Spleen (tissue), 11 donors: ENCODE measurements around the gene CACNB3. TPM values are rescaled to one million over a fixed set of nuclear protein-coding genes. Genes with fewer than 3 reads are reported as not detected.

ENCODE experiments used
- DNase-seq: peaks from one replicate; pipeline ENCODE4 v3.0.0-alpha.2; 2020
- H3K27ac ChIP-seq, 8 donors: fragments of 200-600 bp; sonication (generic) in 7 of 8; 1 replicate in 4 of 8; 2 replicates in 4 of 8; pipeline versions ENCODE4 v1.5.0 to v1.8.0; 2016 to 2021; ENCODE audit warnings: inconsistent platforms in 4 of 8, mild to moderate bottlenecking in 4 of 8, moderate library complexity in 1 of 8
- H3K27me3 ChIP-seq, 7 donors: fragments of 200-600 bp; sonication (generic) in 6 of 7; replicated peaks in 1 of 7; 1 replicate in 4 of 7; 2 replicates in 3 of 7; pipeline versions ENCODE4 v1.5.0 to v1.8.0; 2016 to 2021; ENCODE audit warnings: inconsistent platforms in 3 of 7, mild to moderate bottlenecking in 1 of 7
- H3K36me3 ChIP-seq, 6 donors: fragments of 200-600 bp; sonication (generic) in 5 of 6; 1 replicate in 4 of 6; 2 replicates in 2 of 6; pipeline versions ENCODE4 v1.5.0 to v1.8.0; 2016 to 2021; ENCODE audit warnings: inconsistent platforms in 2 of 6
- H3K4me1 ChIP-seq, 6 donors: fragments of 200-600 bp; sonication (generic) in 5 of 6; 1 replicate in 3 of 6; 2 replicates in 3 of 6; pipeline versions ENCODE4 v1.5.0 to v1.8.0; 2016 to 2021; ENCODE audit warnings: inconsistent platforms in 3 of 6
- H3K4me3 ChIP-seq, 8 donors: fragments of 200-600 bp; sonication (generic) in 7 of 8; 1 replicate in 4 of 8; 2 replicates in 4 of 8; pipeline versions ENCODE4 v1.5.0 to v1.8.0; 2016 to 2021; ENCODE audit warnings: inconsistent platforms in 4 of 8, mild to moderate bottlenecking in 4 of 8, moderate library complexity in 2 of 8
- H3K9me3 ChIP-seq, 8 donors: fragments of 200-600 bp; sonication (generic) in 7 of 8; 1 replicate in 4 of 8; 2 replicates in 4 of 8; pipeline versions ENCODE4 v1.5.0 to v1.8.0; 2016 to 2021; ENCODE audit warnings: inconsistent platforms in 4 of 8
- POLR2A ChIP-seq, 3 donors: fragments of 450-650 bp; IDR thresholded peaks; one replicate each; pipeline ENCODE4 v1.5.1; 2017; ENCODE audit warnings: antibody characterized with exemption in 3 of 3, mild to moderate bottlenecking in 1 of 3
- POLR2AphosphoS5 ChIP-seq, 3 donors: sonication (generic); formaldehyde crosslinking; IDR thresholded peaks; one replicate each; pipeline ENCODE4 v1.5.1; 2017; ENCODE audit warnings: antibody characterized with exemption in 3 of 3
- WGBS, 5 donors: extraction: QIAGEN DNeasy Blood & Tissue Kit in 3 of 5; methylation state at CpG; one replicate each; pipeline versions ENCODE4 v1.1.5 to v1.1.7; 2013 to 2018; 5-methylcytosine and 5-hydroxymethylcytosine counted together
- intact Hi-C: fragments of 100-400 bp; cut with DNase I; formaldehyde crosslinking; loops from one replicate; pipeline ENCODE4 v1.15.0; 2023; ENCODE audit warnings: low total_unique reads
- polyA plus RNA-seq, 3 donors: library from polyadenylated mRNA; stranded (reverse); fragments of 200-250 nt; gene quantifications; one replicate each; pipeline ENCODE4 v1.2.1, GENCODE V29; 2013
- total RNA-seq, 7 donors: library from RNA; depleted of rRNA in 3 of 7; stranded (reverse); fragments of >200 nt in 3 of 7; fragmentation: NEBNext Ultra II Directional in 4 of 7; extraction: Animal tissue kit (Norgen Biotek cat#: 25700) in 4 of 7; gene quantifications; one replicate each; pipeline versions ENCODE4 v1.1.0 to v1.2.1, GENCODE V29; 2016 to 2021
- TF ChIP-seq, protein P1 (sequence below), 11 experiments: fragments of 200-600 bp in 7 of 11; fragments of 450-650 bp in 4 of 11; sonication (generic) in 4 of 11; IDR thresholded peaks in 8 of 11; conservative IDR thresholded peaks in 3 of 11; 1 replicate in 7 of 11; 2 replicates in 4 of 11; pipeline versions ENCODE4 v1.4.0 to v1.8.0; 2016 to 2021; ENCODE audit warnings: antibody characterized with exemption in 11 of 11, inconsistent platforms in 4 of 11, mild to moderate bottlenecking in 1 of 11
- donor health status: healthy with polysubstance abuse.
- donor health status: DM: no; HTN: no; CAD: no; lungs with moderate emphysema.
- donor health status: DM: no; HTN: no; CAD: no.
- donor health status: Bipolar disorder and iron deficiency.
- donor health status: healthy.
- donor health status: DM: no; HTN: no; CAD: no.
- donor health status: DM: yes; HTN: yes; CAD: no.

Gene CACNB3
- total and polyA plus RNA-seq, 10 donors = 2.5 to 16.1 (median 6.0) TPM

- intact Hi-C loops = no loop called here
- TF ChIP-seq, protein P1, sequence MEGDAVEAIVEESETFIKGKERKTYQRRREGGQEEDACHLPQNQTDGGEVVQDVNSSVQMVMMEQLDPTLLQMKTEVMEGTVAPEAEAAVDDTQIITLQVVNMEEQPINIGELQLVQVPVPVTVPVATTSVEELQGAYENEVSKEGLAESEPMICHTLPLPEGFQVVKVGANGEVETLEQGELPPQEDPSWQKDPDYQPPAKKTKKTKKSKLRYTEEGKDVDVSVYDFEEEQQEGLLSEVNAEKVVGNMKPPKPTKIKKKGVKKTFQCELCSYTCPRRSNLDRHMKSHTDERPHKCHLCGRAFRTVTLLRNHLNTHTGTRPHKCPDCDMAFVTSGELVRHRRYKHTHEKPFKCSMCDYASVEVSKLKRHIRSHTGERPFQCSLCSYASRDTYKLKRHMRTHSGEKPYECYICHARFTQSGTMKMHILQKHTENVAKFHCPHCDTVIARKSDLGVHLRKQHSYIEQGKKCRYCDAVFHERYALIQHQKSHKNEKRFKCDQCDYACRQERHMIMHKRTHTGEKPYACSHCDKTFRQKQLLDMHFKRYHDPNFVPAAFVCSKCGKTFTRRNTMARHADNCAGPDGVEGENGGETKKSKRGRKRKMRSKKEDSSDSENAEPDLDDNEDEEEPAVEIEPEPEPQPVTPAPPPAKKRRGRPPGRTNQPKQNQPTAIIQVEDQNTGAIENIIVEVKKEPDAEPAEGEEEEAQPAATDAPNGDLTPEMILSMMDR (IDR thresholded peaks at IDR 0.05 in 8 of 11, conservative IDR thresholded peaks at IDR 0.05 in 3 of 11) = no peak
- TF ChIP-seq POLR2AphosphoS5 (IDR thresholded peaks at IDR 0.05) = no peak
- no peak for TF ChIP-seq POLR2A (IDR thresholded peaks at IDR 0.05)
- Histone ChIP-seq H3K36me3 (peaks cover 0 to 10% (median 3%) of the 10 kb centered on the region in 6 donors), H3K4me3 (no peak overlapping the region), H3K4me1 (peaks cover 0 to 14% (median 7%) of the 10 kb centered on the region in 6 donors), H3K27me3 (peaks cover 0 to 9% (median 0%) of the 10 kb centered on the region in 7 donors), H3K9me3 (no peaks in the 10 kb centered on the region), H3K27ac (no peak overlapping the region)
- 93 to 97% (median 94%) methylated on average over 36 to 63 of the region's 63 CpGs for WGBS, 5 donors
- DNase-seq = no peak
These were observed 35.6 kb upstream of the CACNB3 start for GRCh38 chr12:48782457-48783395.

DNA sequence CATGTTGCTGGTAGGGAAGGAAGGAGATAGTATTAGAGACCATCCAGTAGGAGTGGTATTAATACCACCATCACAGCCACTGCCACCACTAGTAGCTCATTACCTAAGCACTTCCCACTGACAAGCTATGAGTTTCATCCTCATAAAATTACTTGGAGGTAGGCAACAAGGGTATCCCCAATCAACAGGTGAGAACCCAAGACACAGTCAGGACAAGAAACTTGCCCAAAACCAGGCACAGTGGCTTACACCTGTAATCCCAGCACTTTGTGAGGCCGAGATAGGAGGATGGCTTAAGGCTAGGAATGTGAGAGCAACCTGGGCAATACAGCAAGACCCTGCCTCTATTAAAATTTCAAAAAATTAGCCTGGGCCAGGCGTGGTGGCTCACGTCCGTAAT is 34.9 kb upstream of the CACNB3 start:
- 84 to 96% (median 94%) methylated on average over 4 of the region's 4 CpGs for WGBS, 5 donors
- TF ChIP-seq POLR2AphosphoS5 (IDR thresholded peaks at IDR 0.05) (no peak), POLR2A (IDR thresholded peaks at IDR 0.05) (no peak)
- TF ChIP-seq, protein P1 (IDR thresholded peaks at IDR 0.05 in 8 of 11, conservative IDR thresholded peaks at IDR 0.05 in 3 of 11) = no peak

DNA sequence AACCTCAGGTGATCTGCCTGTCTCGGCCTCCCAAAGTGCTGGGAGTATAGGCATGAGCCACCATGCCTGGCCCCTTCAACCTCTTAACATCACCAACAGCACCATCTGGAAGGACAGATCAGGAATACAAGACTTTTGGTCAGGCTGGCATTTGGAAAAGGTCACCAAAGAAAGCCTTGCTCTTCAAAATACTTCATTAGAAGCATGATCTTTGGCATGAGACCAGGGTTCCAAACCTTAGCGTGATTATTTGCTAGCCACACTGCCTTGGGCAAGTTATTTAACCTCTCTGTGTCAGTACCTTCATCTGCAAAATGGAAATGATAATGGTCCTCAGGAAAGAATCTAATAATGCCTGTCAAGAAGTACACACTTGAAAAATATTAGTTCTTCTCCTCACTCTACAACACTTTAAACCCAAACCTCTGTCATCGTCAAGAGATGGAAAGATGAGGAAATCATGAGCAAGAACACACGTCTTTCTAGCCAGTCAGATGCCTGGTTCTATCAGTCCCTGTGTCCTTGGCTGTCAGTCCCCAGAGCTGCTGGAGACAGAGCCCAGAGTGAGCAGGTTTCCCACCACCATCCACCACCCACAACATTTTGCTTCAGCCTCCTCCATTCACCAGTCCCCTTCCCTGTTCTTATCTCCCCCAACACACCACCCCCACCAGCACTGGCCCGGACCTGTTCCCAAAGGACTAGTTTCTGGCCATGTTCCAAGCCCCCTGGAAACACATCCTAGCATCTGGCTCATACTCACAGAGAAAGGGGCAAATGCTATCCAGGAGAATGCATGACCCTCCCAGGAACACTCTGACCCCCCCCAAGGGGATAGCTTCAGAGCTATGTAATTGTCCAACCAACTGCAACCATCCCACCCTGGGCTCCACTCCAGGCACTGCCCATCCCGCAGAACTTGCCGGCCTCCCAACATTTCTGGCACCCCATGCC is 31.4 kb upstream of the CACNB3 start:
- Histone ChIP-seq H3K27ac (peak overlapping the region in 1 of 8 donors; percentile 62), H3K4me1 (peaks cover 0 to 32% (median 23%) of the 10 kb centered on the region in 6 donors), H3K27me3 (peaks cover 0 to 48% (median 13%) of the 10 kb centered on the region in 7 donors), H3K4me3 (peak overlapping the region in 2 of 8 donors; percentile 74 to 80), H3K9me3 (no peaks in the 10 kb centered on the region), H3K36me3 (peaks cover 0 to 10% (median 3%) of the 10 kb centered on the region in 6 donors)
- no peak for DNase-seq
- TF ChIP-seq, protein P1 (IDR thresholded peaks at IDR 0.05 in 8 of 11, conservative IDR thresholded peaks at IDR 0.05 in 3 of 11) = no peak
- TF ChIP-seq POLR2AphosphoS5 (IDR thresholded peaks at IDR 0.05) = no peak
- no peak for TF ChIP-seq POLR2A (IDR thresholded peaks at IDR 0.05)
- intact Hi-C loops = no loop called here
- WGBS, 5 donors = 66 to 76% (median 71%) methylated on average over 7 of the region's 7 CpGs

More for the DNA sequence above, 34.9 kb upstream of the CACNB3 start:
- intact Hi-C loops = no loop called here
- H3K4me1 ChIP-seq = peaks cover 0 to 21% (median 10%) of the 10 kb centered on the region in 6 donors
- H3K4me3 ChIP-seq = no peak overlapping the region
- H3K27me3 ChIP-seq = peaks cover 0 to 17% (median 0%) of the 10 kb centered on the region in 7 donors
- no peak for DNase-seq
- no peak overlapping the region for H3K27ac ChIP-seq
- H3K36me3 ChIP-seq = peaks cover 0 to 10% (median 3%) of the 10 kb centered on the region in 6 donors
- H3K9me3 ChIP-seq = no peaks in the 10 kb centered on the region
